GM23338 (cell line): ENCODE results near the gene KLHL22. TPM values are rescaled to one million over a fixed set of nuclear protein-coding genes. Genes with fewer than 3 reads are reported as not detected.

ENCODE experiments used
- ATAC-seq: fragments of 200-7000 bp; cut with Tn5 transposase; 3 replicates; pipeline ENCODE4 v1.9.1; 2020
- DNase-seq: peaks from one replicate; pipeline ENCODE4 v3.0.0-alpha.2; 2015; ENCODE audit warnings: low spot score
- H2AFZ ChIP-seq: fragments of 200-600 bp; sonication (generic); 2 replicates; pipeline ENCODE4 v1.8.0; 2016; ENCODE audit warnings: antibody characterized with exemption, mild to moderate bottlenecking, moderate library complexity
- H3F3A ChIP-seq: fragments of 200-600 bp; sonication (generic); replicated peaks from 2 replicates; pipeline ENCODE4 v1.8.0; 2017; ENCODE audit warnings: antibody characterized with exemption, mixed run types, low read depth
- H3K27ac ChIP-seq: fragments of 200-600 bp; sonication (generic); 2 replicates; pipeline ENCODE4 v1.6.1; 2016; ENCODE audit warnings: low read depth
- H3K27me3 ChIP-seq: fragments of 200-600 bp; sonication (generic); 2 replicates; pipeline ENCODE4 v1.8.0; 2016; ENCODE audit warnings: mild to moderate bottlenecking, mixed run types, moderate library complexity; ENCODE audit not compliant: insufficient read depth
- H3K36me3 ChIP-seq: fragments of 200-600 bp; sonication (generic); 2 replicates; pipeline ENCODE4 v1.8.0; 2016; ENCODE audit warnings: mild to moderate bottlenecking; ENCODE audit not compliant: insufficient read depth
- H3K4me1 ChIP-seq: fragments of 200-600 bp; sonication (generic); 2 replicates; pipeline ENCODE4 v1.8.0; 2016; ENCODE audit warnings: mild to moderate bottlenecking, moderate library complexity; ENCODE audit not compliant: insufficient read depth
- H3K4me2 ChIP-seq: fragments of 200-600 bp; sonication (generic); 2 replicates; pipeline ENCODE4 v1.7.1; 2017; ENCODE audit warnings: mixed run types
- H3K4me3 ChIP-seq: fragments of 200-600 bp; sonication (generic); 2 replicates; pipeline ENCODE4 v1.6.1; 2016; ENCODE audit warnings: mixed run types
- H3K79me2 ChIP-seq: fragments of 200-600 bp; sonication (generic); replicated peaks from 2 replicates; pipeline ENCODE4 v1.8.0; 2017; ENCODE audit warnings: mild to moderate bottlenecking; ENCODE audit not compliant: insufficient read depth
- H3K9me2 ChIP-seq: fragments of 200-600 bp; sonication (generic); 2 replicates; pipeline ENCODE4 v1.8.0; 2017; ENCODE audit not compliant: insufficient read depth
- H4K20me1 ChIP-seq: fragments of 200-600 bp; sonication (generic); replicated peaks from 2 replicates; pipeline ENCODE4 v1.8.0; 2017; ENCODE audit warnings: mild to moderate bottlenecking; ENCODE audit not compliant: insufficient read depth
- H3K27ac Mint-ChIP-seq: 2 replicates; pipeline ENCODE4 v1.8.0; 2020; ENCODE audit warnings: inconsistent platforms, mild to moderate bottlenecking, moderate library complexity, mixed read lengths
- H3K27me3 Mint-ChIP-seq: 3 replicates; pipeline ENCODE4 v1.8.0; 2022; ENCODE audit warnings: low read depth, mild to moderate bottlenecking, moderate library complexity, mixed read lengths, inconsistent platforms; ENCODE audit not compliant: insufficient read depth, poor library complexity
- H3K36me3 Mint-ChIP-seq: 3 replicates; pipeline ENCODE4 v1.8.0; 2021; ENCODE audit warnings: low read depth, mild to moderate bottlenecking, inconsistent platforms, moderate library complexity, mixed read lengths
- H3K4me1 Mint-ChIP-seq: 3 replicates; pipeline ENCODE4 v1.8.0; 2020; ENCODE audit warnings: mild to moderate bottlenecking, inconsistent platforms, mixed read lengths
- H3K4me3 Mint-ChIP-seq: 3 replicates; pipeline ENCODE4 v1.8.0; 2021; ENCODE audit warnings: moderate library complexity, mild to moderate bottlenecking, inconsistent platforms, mixed read lengths
- H3K9me3 Mint-ChIP-seq: 3 replicates; pipeline ENCODE4 v1.8.0; 2020; ENCODE audit warnings: moderate library complexity, mild to moderate bottlenecking, inconsistent platforms, mixed read lengths
- CREB1 ChIP-seq: fragments of 250-450 bp; sonication (Bioruptor Pico); IDR thresholded peaks from 2 replicates; pipeline ENCODE4 v1.5.0; 2020; ENCODE audit warnings: low read depth, mild to moderate bottlenecking, moderate library complexity
- CTCF ChIP-seq, 2 experiments: fragments of 200-600 bp in 1 of 2; sonication (generic) in 1 of 2; conservative IDR thresholded peaks; 2 replicates each; pipeline versions ENCODE4 v1.5.1 to v1.6.1; 2016 to 2017; ENCODE audit warnings: antibody characterized with exemption in 2 of 2, low read depth in 2 of 2, mild to moderate bottlenecking in 2 of 2, moderate library complexity in 1 of 2
- ETS1 ChIP-seq: IDR thresholded peaks from 2 replicates; pipeline ENCODE4 v1.6.1; 2016; ENCODE audit warnings: antibody characterized with exemption
- EZH2 ChIP-seq: fragments of 200-600 bp; sonication (generic); IDR thresholded peaks from one replicate; pipeline ENCODE4 v1.8.0; 2017; ENCODE audit warnings: antibody characterized with exemption, mild to moderate bottlenecking, low read depth; ENCODE audit not compliant: unreplicated experiment
- EZH2phosphoT487 ChIP-seq: fragments of 200-600 bp; sonication (generic); IDR thresholded peaks from one replicate; pipeline ENCODE4 v1.8.1; 2018; ENCODE audit warnings: antibody characterized with exemption; ENCODE audit not compliant: unreplicated experiment
- JUNB ChIP-seq: IDR thresholded peaks from one replicate; pipeline ENCODE4 v1.6.1; 2016; ENCODE audit warnings: antibody characterized with exemption; ENCODE audit not compliant: unreplicated experiment
- NANOG ChIP-seq: IDR thresholded peaks from 2 replicates; pipeline ENCODE4 v1.6.1; 2016; ENCODE audit warnings: antibody characterized with exemption, borderline replicate concordance
- POLR2AphosphoS5 ChIP-seq: IDR thresholded peaks from 2 replicates; pipeline ENCODE4 v1.6.1; 2016; ENCODE audit warnings: antibody characterized with exemption, low read depth
- REST ChIP-seq: IDR thresholded peaks from one replicate; pipeline ENCODE4 v1.6.1; 2018; ENCODE audit warnings: antibody characterized with exemption; ENCODE audit not compliant: unreplicated experiment
- STAT1 ChIP-seq: IDR thresholded peaks from one replicate; pipeline ENCODE4 v1.6.1; 2016; ENCODE audit warnings: antibody characterized with exemption; ENCODE audit not compliant: unreplicated experiment
- ZNF114 ChIP-seq: fragments of 250-450 bp; sonication (Bioruptor Pico); IDR thresholded peaks from 2 replicates; pipeline ENCODE4 v1.5.0; 2020; ENCODE audit warnings: mild to moderate bottlenecking, moderate library complexity
- ZNF331 ChIP-seq: fragments of 250-450 bp; sonication (Bioruptor Pico); IDR thresholded peaks from 2 replicates; pipeline ENCODE4 v1.5.0; 2020; ENCODE audit warnings: low read depth, mild to moderate bottlenecking, moderate library complexity
- ZNF462 ChIP-seq: fragments of 250-450 bp; sonication (Bioruptor Pico); IDR thresholded peaks from 2 replicates; pipeline ENCODE4 v1.5.0; 2020; ENCODE audit warnings: mild to moderate bottlenecking, moderate library complexity
- polyA plus RNA-seq: library from polyadenylated mRNA; unstranded; fragments of >200 nt; fragmentation: Nextera tagmentation; extraction: Ambion mirVana; gene quantifications from 2 replicates; pipeline ENCODE4 v1.2.1, GENCODE V29; 2016
- total RNA-seq: library from RNA; depleted of rRNA; stranded (reverse); fragments of >200 nt; shearing (Covaris generic); gene quantifications from 2 replicates; pipeline ENCODE4 v1.2.3, GENCODE V29; 2014

The KLHL22 gene
- total and polyA plus RNA-seq, 2 experiments from 2014 or later, result 2.4 to 16.0 TPM

GRCh38 chr22:20463324-20464095, 32.1 kb downstream of the KLHL22 start:
- H4K20me1 ChIP-seq, result no peaks in the 10 kb centered on the region
- ATAC-seq (no peak), DNase-seq (no peak)
- peaks cover 3% of the 10 kb centered on the region; the same call in 1 of the 2 replicates for H3K4me1 ChIP-seq
- Mint-ChIP-seq H3K27ac (no peak overlapping the region), H3K36me3 (peaks cover 2% of the 10 kb centered on the region; the same call in 1 of the 3 replicates), H3K4me3 (no peak overlapping the region), H3K9me3 (no peaks in the 10 kb centered on the region; the same call in 2 of the 3 replicates), H3K4me1 (peaks cover 21% of the 10 kb centered on the region), H3K27me3 (peaks cover 10% of the 10 kb centered on the region)
- H3K36me3 ChIP-seq, result no peaks in the 10 kb centered on the region
- H3K27me3 ChIP-seq, result no peaks in the 10 kb centered on the region
- no peak overlapping the region; the same call in 1 of the 2 replicates for H3K4me2 ChIP-seq
- no peak overlapping the region for H3K4me3 ChIP-seq
- TF ChIP-seq POLR2AphosphoS5 (no peak), STAT1 (no peak), ZNF331 (no peak), ZNF114 (CRISPR knock-in tag) (no peak), JUNB (no peak), EZH2 (no peak), CTCF (conservative IDR thresholded peaks at IDR 0.05; ENCODE audit: low read depth in 2 of 2) (no peak), EZH2phosphoT487 (no peak), ZNF462 (CRISPR knock-in tag) (no peak), ETS1 (no peak), NANOG (no peak), CREB1 (CRISPR knock-in tag) (no peak), REST (no peak)
- H3F3A ChIP-seq, result no peaks in the 10 kb centered on the region
- no peak overlapping the region for H3K27ac ChIP-seq
- H3K9me2 ChIP-seq, result no peaks in the 10 kb centered on the region
- no peak overlapping the region for H2AFZ ChIP-seq
- H3K79me2 ChIP-seq, result no peaks in the 10 kb centered on the region
